ENCODE results near the gene TNFRSF19.
A peak's percentile ranks its signal among the peaks of the same experiment; 100 is the strongest.

TNFRSF19 gene

DNA sequence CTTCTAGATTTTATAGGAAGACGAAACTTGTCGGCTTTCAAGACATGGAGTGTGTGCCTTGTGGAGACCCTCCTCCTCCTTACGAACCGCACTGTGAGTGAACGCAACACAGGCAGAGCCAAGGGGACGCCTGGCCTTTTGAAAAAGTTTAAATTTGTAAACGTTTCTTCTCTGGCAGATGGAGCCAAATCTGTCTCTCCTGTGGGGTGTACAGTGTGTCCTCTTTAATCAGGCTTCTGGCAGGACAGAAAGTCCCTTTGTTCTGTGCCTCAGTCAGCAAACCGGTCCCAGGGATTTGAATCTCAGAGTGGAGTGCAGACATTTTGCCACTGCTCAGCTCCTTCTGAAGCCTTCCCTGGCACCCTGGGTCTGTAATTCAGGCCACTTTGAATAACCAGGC, 56.5 kb downstream of the TNFRSF19 start:
- no peaks in the 10 kb centered on the region for H3K9me3 Mint-ChIP-seq
- H3K27ac Mint-ChIP-seq, result no peak overlapping the region
- DNase-seq (ENCODE audit: low spot score in 2 of 2) (no peak), ATAC-seq (no peak)
- H3K36me3 Mint-ChIP-seq, result no peaks in the 10 kb centered on the region
- H3K4me1 Mint-ChIP-seq, result no peaks in the 10 kb centered on the region
- no peak overlapping the region for H3K4me3 Mint-ChIP-seq

DNA sequence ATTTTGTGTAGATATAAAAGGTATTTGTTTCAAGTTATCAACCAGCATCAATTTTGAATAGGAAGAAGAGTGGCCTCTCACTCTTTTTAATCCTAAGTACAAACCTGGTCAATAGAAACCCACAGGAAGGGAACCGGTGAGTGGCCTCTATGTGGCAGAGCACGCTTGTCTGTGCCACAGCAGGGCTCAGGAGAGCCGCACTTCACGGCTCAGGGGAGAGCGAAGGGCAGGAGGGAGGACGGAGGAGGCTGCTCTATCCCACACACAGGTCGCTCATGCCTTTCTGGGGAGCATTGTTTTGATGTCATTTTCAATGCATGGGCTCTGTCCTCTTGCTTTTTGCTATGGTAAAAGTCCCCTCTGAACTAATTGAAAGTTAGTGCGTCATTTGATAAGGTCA, 57.2 kb downstream of the TNFRSF19 start:
- H3K9me3 Mint-ChIP-seq, result no peaks in the 10 kb centered on the region
- no peaks in the 10 kb centered on the region for H3K36me3 Mint-ChIP-seq
- DNase-seq (ENCODE audit: low spot score in 2 of 2) (no peak), ATAC-seq (no peak)
- H3K27ac Mint-ChIP-seq, result no peak overlapping the region
- H3K4me1 Mint-ChIP-seq, result no peaks in the 10 kb centered on the region
- H3K4me3 Mint-ChIP-seq, result no peak overlapping the region

DNA sequence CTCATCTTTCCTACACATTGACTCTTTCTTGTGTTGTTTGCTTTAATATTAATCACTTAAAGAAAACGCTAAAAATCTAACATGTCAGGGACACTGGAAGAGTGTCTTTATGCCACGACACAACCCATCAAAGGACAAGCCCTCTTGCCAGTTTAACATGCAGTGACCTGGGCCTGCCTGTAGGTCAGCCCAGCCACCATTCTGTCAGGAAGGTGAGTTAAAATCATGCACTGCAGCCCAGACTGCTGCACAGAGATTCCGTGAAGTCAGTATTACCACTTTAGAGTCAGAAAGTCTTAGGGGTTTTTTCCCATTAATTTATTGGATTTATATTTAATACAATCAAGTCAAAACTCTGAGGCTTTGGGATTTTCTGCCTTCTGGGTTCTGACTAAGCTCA, 58.0 kb downstream of the TNFRSF19 start:
- Mint-ChIP-seq H3K4me3 (no peak overlapping the region), H3K36me3 (no peaks in the 10 kb centered on the region), H3K4me1 (no peaks in the 10 kb centered on the region), H3K27ac (no peak overlapping the region), H3K9me3 (no peaks in the 10 kb centered on the region)
- DNase-seq (ENCODE audit: low spot score in 2 of 2) (no peak), ATAC-seq (no peak)

DNA sequence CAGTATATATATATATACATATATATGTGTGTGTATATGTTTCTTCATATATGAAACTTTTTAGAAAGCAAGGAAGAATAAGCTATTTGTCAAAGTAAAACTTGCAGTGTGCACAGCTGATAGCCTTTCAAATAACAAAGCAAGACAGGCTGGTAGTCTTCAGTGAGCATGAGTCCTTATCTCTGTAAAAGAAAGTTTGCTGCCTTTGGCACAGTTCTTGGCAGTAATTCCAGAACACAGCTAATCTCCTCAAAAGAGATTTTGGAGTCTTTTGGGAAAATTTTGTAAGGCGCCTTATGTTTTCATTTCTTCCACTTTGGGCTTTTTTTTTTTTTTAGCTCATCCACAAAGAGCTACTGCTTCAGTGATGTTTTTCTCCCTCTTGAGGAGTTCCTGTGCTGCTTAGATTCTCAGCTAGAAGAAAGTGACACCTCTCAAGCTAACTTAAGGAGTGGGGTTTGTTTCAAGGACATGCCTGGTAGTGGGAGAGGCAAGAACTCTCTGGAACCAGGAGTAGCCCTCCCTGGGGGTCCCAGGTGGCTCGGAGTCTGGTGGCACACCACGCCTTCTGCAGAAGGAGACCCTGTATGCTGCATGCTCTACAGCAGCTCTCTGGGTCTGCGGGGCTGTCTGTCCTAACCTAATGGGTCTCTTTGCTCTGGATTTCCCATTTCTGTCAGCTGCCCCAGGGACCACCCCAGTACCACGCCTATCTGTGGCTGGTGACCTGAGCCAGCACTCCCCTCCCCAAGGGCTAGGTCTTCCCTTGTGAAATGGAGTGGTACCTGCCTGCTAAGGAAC, 58.8 kb downstream of the TNFRSF19 start:
- no peaks in the 10 kb centered on the region for H3K4me1 Mint-ChIP-seq
- no peaks in the 10 kb centered on the region for H3K9me3 Mint-ChIP-seq
- DNase-seq (ENCODE audit: low spot score in 2 of 2), result no peak
- H3K36me3 Mint-ChIP-seq, result no peaks in the 10 kb centered on the region
- ATAC-seq, result no peak
- no peak overlapping the region for H3K27ac Mint-ChIP-seq
- H3K4me3 Mint-ChIP-seq, result no peak overlapping the region

DNA sequence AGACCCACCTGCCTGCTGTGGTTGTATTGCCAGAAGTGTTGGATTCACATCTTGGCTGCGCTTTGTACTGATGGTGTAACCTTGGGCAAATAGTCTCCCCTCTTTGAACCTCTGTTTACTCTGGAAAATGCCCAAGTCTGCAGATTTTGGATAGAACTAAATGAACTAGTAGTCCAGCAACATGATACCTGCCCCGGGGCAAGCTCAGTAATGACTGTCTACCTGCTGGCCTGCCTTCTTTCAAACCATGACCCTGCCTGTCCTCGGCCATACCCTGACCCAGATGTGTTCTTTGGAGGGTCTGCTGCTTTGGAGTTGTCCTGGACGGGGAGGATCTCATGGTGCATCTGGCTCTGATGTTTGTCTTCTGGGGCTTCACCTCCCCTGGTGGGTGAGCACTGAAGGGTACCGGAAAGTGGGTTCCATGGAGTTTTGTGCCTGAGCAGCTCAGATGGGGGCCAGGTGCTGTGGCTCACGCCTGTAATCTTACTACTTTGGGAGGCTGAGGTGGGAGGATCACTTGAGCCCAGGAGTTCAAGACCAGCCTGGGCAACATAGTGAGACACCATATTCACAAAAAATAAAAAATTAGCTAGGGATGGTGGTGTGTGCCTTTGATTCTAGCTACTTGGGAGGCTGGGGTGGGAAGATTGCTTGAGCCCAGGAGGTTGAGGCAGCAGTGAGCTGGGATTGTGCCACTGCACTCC, 59.5 kb downstream of the TNFRSF19 start:
- no peaks in the 10 kb centered on the region for H3K36me3 Mint-ChIP-seq
- no peak overlapping the region for H3K4me3 Mint-ChIP-seq
- H3K27ac Mint-ChIP-seq, result peak overlapping the region; percentile 10
- ATAC-seq (no peak), DNase-seq (ENCODE audit: low spot score in 2 of 2) (no peak)
- no peaks in the 10 kb centered on the region for H3K9me3 Mint-ChIP-seq
- H3K4me1 Mint-ChIP-seq, result no peaks in the 10 kb centered on the region

DNA sequence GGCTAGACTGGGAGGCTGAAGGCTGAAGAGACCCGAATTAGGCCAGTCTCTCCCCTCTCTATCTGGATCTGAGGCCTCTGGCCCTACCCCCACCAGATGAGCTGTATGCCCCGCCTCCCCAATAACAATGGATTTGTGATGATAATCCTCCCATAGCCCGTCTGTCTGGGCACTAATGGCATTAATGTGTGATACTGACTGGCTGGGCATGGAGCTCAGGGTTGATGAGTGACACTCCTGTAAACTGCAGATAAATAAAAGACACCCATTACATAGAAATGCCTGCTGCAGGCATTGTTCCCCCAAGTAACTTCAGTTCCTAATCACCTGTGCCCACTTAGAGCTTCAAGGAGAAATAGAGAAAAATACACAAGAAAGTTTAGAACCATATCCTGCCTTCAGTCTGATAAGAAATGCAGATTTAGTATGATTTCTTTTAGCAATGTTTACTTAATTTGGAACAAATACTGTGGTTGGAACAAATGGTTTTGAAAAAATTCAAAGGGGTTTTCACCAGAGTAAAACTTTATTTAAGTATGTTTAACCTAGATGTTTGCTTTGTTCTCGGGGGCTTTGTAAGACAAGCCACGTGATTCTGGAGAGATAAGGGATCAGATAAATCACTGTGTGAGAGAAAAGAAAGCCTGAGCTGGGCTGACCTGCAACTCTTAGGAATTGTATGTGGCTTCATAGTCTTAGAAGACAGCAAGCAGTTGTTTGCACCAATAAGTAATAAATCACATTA, 60.3 kb downstream of the TNFRSF19 start:
- ATAC-seq (no peak), DNase-seq (ENCODE audit: low spot score in 2 of 2) (no peak)
- Mint-ChIP-seq H3K27ac (no peak overlapping the region), H3K36me3 (no peaks in the 10 kb centered on the region), H3K4me1 (no peaks in the 10 kb centered on the region), H3K4me3 (no peak overlapping the region), H3K9me3 (no peaks in the 10 kb centered on the region)

DNA sequence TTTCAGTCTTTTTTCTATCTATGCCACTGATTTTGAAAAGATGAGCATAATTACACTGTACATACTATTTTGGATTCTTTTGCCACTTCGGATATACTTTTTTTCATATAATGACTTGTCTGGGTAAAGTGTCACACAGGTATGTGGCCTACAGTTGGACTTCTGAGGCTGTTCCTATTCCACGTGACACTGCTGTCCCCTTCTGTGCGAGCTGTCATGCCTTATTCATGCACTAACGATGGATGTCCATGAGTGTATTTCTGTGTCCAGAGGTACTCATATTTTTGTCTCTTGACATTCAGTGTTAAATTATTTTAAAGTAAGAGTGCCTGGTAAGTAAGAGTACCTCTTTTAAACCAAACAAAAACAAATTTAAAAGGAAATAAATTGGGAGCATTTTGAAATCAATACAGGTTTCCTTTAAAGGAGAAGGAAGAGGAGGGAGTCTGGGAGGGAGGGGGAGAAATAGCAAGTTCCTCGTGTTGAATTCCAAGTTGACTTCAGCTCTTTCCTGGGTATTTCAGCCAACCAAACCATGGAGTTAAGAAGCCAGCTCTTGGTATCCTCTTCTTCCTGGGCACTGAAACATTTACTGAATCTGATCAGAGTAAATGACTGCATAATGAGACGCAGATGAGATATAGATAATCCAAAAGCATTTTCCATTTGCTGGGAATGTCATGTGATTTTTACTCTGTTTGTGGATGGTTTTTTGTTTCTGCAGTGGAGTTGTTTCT, 61.3 kb downstream of the TNFRSF19 start:
- Mint-ChIP-seq H3K4me1 (no peaks in the 10 kb centered on the region), H3K27ac (no peak overlapping the region), H3K36me3 (no peaks in the 10 kb centered on the region)

DNA sequence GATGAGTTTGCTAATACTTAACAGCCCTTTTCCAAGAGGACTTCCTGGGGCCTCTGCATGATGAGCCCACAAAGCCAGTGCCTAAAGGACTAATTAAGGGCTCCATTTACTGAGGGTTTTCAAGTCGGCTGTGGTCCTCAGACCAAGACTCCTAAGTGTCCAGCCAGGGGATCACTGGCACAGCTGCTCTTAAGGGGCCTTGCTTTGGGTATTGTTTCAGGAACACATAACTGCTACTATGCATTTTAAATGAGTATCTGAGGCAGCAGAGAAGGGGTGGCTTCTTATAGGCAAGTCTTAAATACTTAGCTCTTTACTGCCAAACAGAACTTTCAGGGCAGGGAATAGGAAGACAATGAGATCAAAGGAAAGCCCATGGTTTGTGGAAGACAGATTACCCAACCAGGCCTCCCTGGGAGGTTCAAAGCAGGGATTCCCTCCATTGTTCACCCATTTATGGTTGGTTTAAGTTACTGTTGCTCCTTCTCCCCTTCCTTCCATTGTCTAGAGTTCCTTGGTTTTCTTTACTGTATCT, 61.9 kb downstream of the TNFRSF19 start:
- Mint-ChIP-seq H3K4me3 (no peak overlapping the region), H3K27ac (no peak overlapping the region), H3K36me3 (no peaks in the 10 kb centered on the region), H3K4me1 (no peaks in the 10 kb centered on the region), H3K9me3 (no peaks in the 10 kb centered on the region)
- DNase-seq (ENCODE audit: low spot score in 2 of 2) (no peak), ATAC-seq (no peak)

More for the DNA sequence above, 61.3 kb downstream of the TNFRSF19 start:
- Mint-ChIP-seq H3K9me3 (no peaks in the 10 kb centered on the region), H3K4me3 (no peak overlapping the region)
- ATAC-seq (no peak), DNase-seq (ENCODE audit: low spot score in 2 of 2) (no peak)

DNA sequence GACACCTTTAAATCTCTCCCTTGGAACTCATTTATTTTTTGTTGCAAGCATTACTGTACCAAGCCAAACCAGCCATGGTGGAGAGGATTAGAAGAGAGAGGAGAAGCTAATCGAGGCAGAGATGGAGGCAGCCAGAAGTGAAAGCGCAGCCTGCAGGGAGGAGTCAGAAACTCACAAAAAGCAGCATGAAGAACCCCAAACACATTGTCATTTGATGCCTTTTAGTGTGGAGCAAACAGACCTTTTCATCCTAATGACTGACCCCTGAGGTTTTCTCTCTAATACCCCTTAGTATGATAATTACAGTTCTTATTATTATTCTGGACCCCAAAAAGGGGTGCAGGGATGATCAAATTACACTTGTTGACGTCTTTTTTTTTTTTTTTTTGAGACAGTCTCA, 62.5 kb downstream of the TNFRSF19 start:
- Mint-ChIP-seq H3K4me1 (no peaks in the 10 kb centered on the region), H3K4me3 (no peak overlapping the region), H3K36me3 (no peaks in the 10 kb centered on the region), H3K9me3 (no peaks in the 10 kb centered on the region), H3K27ac (no peak overlapping the region)
- no peak for DNase-seq (ENCODE audit: low spot score in 2 of 2)
- no peak for ATAC-seq

DNA sequence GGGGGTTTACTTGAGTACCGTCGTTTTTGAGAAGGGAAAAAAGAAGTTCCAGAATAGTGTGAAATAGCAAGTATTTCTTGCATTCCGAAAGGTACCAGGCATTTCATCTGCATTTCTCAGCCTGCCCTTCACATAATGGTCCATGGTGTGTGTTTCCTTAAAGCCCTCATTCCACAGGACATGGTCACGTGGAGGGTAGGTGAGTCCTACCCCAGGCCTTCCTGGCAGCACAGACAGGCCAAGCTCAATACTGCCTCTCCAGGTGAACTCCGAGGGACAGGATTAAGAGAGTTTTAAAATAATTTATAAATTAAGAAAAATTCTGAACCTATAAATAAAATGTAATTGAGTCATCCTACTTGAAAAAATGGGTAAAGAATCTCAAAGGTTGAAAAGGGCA, 64.7 kb downstream of the TNFRSF19 start:
- ATAC-seq (no peak), DNase-seq (ENCODE audit: low spot score in 2 of 2) (no peak)
- H3K4me3 Mint-ChIP-seq, result no peak overlapping the region
- H3K9me3 Mint-ChIP-seq, result no peaks in the 10 kb centered on the region
- H3K36me3 Mint-ChIP-seq, result no peaks in the 10 kb centered on the region
- H3K4me1 Mint-ChIP-seq, result no peaks in the 10 kb centered on the region
- H3K27ac Mint-ChIP-seq, result no peak overlapping the region

DNA sequence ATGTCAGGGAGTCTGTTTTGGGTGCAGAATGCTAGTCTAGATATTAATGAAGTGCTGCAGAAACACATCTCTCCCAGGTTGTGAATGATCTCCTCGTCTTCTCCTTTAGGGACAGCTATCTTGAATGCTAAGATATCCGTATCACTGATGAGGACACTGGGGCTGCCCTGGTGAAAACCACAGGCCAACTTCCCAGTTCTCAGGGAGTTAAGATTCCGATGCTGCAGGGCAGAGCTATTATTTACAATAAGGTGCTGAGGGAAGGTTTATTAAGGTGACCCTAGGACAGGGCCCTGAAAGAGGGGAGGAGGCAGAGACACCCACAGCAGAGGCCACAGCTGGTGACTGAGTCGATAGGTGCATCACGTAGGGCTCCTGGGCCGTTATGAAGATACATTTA, 66.1 kb downstream of the TNFRSF19 start:
- Mint-ChIP-seq H3K4me1 (no peaks in the 10 kb centered on the region), H3K27ac (no peak overlapping the region), H3K4me3 (no peak overlapping the region), H3K9me3 (no peaks in the 10 kb centered on the region), H3K36me3 (no peaks in the 10 kb centered on the region)
- DNase-seq (ENCODE audit: low spot score in 2 of 2), result no peak
- no peak for ATAC-seq

DNA sequence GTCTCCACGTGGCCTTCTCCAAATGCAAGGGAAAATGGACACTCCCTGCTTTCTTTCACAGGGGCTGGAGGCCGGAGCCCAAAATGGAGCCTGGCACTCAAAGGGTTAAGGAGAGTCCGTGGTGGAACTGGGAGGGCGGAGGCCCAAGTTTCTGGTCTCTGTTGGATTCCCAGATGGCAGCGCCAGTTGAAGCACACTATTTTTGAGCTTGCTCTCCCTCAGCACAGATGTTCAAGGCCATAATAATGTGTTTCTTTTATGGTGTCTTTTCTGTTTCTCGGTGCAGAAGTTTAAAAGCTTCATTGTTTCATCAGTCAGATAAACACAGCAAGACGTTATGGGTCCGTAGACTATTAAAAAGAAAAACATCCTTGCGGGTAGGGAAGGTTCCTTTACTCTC, 67.6 kb downstream of the TNFRSF19 start:
- H3K9me3 Mint-ChIP-seq, result no peaks in the 10 kb centered on the region
- no peaks in the 10 kb centered on the region for H3K4me1 Mint-ChIP-seq
- H3K36me3 Mint-ChIP-seq, result no peaks in the 10 kb centered on the region
- no peak overlapping the region for H3K4me3 Mint-ChIP-seq
- ATAC-seq, result no peak
- DNase-seq (ENCODE audit: low spot score in 2 of 2), result no peak
- H3K27ac Mint-ChIP-seq, result no peak overlapping the region

DNA sequence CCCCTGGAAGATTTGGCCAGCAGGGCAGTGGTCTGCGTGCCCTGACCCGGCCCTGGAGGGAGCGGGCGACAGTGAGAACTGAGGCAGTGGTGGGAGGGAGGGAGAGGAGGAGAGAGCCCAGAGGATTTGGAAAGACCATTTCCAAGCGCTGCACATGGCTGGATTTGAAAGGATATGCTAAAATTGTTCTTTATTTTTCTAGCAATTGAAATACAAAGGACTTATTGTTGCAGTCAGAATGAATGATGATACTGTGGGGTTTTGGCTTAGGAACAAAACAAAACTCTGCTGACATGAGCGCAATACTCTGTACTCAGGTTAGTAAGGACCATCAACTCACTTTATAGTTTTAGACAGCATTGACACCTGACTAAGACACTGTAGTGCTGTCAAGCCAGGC, 69.5 kb downstream of the TNFRSF19 start:
- Mint-ChIP-seq H3K9me3 (no peaks in the 10 kb centered on the region), H3K4me1 (no peaks in the 10 kb centered on the region), H3K27ac (no peak overlapping the region), H3K36me3 (no peaks in the 10 kb centered on the region), H3K4me3 (no peak overlapping the region)
- no peak for DNase-seq (ENCODE audit: low spot score in 2 of 2)
- ATAC-seq, result peak; percentile 21

DNA sequence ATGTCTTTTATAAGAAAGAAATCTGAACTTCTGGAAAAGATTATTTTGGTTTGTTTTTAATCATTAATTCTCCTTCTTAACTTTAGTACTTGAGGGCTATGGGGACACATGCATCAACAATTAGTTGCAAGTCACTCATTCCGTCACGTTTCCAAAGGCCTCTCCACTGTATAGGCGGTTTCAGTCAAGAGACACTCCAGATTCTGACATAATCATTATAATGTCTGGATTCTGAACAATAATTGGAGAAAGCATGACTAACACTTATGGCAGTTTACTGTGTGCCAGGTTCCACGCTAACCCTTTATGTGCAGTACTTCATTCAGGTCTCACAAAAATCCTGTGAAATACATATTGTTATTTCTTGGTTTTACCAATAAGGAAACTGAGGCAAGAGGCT, 71.9 kb downstream of the TNFRSF19 start:
- no peaks in the 10 kb centered on the region for H3K4me1 Mint-ChIP-seq
- H3K27ac Mint-ChIP-seq, result no peak overlapping the region
- no peak overlapping the region for H3K4me3 Mint-ChIP-seq
- DNase-seq (ENCODE audit: low spot score in 2 of 2) (no peak), ATAC-seq (no peak)
- H3K9me3 Mint-ChIP-seq, result no peaks in the 10 kb centered on the region
- H3K36me3 Mint-ChIP-seq, result no peaks in the 10 kb centered on the region

All from stimulated activated effector memory CD8-positive, alpha-beta T cell treated with anti-CD3 and anti-CD28 coated beads, Interleukin-12 subunit alpha, Interleukin-12 subunit beta, amount 100 ng/mL, for 72 hours (primary cell).